Measurements from ENCODE around the gene ZNF579. TPM values are rescaled to one million over a fixed set of nuclear protein-coding genes. Genes with fewer than 3 reads are reported as not detected.

ZNF579 gene
- total RNA-seq, 2 experiments from 2014 or later = 6.1 to 11.1 TPM

GRCh38 chr19:55602104-55603001 lies 21.7 kb upstream of the ZNF579 start:
- H3K4me1 ChIP-seq (ENCODE audit: insufficient read depth, low read length, poor library complexity, severe bottlenecking) = peaks cover 44% of the 10 kb centered on the region
- H3K36me3 ChIP-seq (ENCODE audit: insufficient read depth, low read length) = peaks cover 11% of the 10 kb centered on the region; the same call in 1 of the 2 replicates
- BruUV-seq (replicated peaks) = no TSS peak
- H3K79me2 ChIP-seq (ENCODE audit: insufficient read depth, low read depth, low read length) = peaks cover 10% of the 10 kb centered on the region; the same call in 1 of the 2 replicates
- no peak for DNase-seq (ENCODE audit: low spot score)
- no peak overlapping the region for H2AFZ ChIP-seq (ENCODE audit: low read length)
- no peaks in the 10 kb centered on the region for H3K9me2 ChIP-seq (ENCODE audit: insufficient read depth, low read length)
- no peaks in the 10 kb centered on the region for H4K20me1 ChIP-seq (ENCODE audit: insufficient read depth, low read length)
- no peak overlapping the region for H3K27ac ChIP-seq (ENCODE audit: low read depth, low read length, poor library complexity, severe bottlenecking)
- ChIA-PET CTCF (ENCODE audit: unreplicated experiment) (no interaction called here), POLR2A (no interaction called here)
- intact Hi-C loops (cut with micrococcal nuclease; ENCODE audit: unreplicated experiment) = no loop called here
- TF ChIP-seq, protein P1, sequence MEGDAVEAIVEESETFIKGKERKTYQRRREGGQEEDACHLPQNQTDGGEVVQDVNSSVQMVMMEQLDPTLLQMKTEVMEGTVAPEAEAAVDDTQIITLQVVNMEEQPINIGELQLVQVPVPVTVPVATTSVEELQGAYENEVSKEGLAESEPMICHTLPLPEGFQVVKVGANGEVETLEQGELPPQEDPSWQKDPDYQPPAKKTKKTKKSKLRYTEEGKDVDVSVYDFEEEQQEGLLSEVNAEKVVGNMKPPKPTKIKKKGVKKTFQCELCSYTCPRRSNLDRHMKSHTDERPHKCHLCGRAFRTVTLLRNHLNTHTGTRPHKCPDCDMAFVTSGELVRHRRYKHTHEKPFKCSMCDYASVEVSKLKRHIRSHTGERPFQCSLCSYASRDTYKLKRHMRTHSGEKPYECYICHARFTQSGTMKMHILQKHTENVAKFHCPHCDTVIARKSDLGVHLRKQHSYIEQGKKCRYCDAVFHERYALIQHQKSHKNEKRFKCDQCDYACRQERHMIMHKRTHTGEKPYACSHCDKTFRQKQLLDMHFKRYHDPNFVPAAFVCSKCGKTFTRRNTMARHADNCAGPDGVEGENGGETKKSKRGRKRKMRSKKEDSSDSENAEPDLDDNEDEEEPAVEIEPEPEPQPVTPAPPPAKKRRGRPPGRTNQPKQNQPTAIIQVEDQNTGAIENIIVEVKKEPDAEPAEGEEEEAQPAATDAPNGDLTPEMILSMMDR (conservative IDR thresholded peaks at IDR 0.05; ENCODE audit: low read length) = no peak
- TF ChIP-seq EZH2phosphoT487 (IDR thresholded peaks at IDR 0.05; ENCODE audit: borderline replicate concordance, low read depth, low read length) = no peak
- H3K9me3 ChIP-seq (ENCODE audit: low read length) = no peaks in the 10 kb centered on the region
- H3K4me2 ChIP-seq (ENCODE audit: low read length) = no peak overlapping the region
- no peak overlapping the region for H3K4me3 ChIP-seq (ENCODE audit: low read depth, low read length, poor library complexity, severe bottlenecking)

DNA sequence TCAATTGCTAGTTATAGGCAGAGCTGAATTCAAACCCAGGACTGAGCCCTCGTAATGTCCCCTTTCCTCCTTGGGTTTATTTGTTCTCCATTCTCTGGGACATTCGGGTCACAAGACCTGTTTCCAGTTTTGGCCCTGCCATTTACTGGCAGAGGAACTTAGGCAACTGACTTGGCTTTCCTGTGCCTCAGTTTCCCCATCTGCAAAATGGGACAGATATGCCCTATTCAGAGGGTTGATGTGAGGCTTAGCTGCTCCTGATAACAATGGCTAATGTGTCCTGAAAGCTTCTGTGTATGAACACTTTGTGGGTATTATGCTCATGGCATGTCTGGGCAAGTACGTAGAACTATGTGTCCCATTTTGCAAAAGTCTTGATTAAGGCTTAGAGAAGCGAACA lies 20.4 kb upstream of the ZNF579 start:
- peak; percentile 27 for DNase-seq (ENCODE audit: low spot score)
- Histone ChIP-seq H3K4me1 (ENCODE audit: insufficient read depth, low read length, poor library complexity, severe bottlenecking) (peaks cover 36% of the 10 kb centered on the region), H3K27ac (ENCODE audit: low read depth, low read length, poor library complexity, severe bottlenecking) (peak overlapping the region; percentile 94), H3K79me2 (ENCODE audit: insufficient read depth, low read depth, low read length) (no peaks in the 10 kb centered on the region), H3K4me3 (ENCODE audit: low read depth, low read length, poor library complexity, severe bottlenecking) (peak overlapping the region; percentile 74), H3K4me2 (ENCODE audit: low read length) (peak overlapping the region; percentile 100), H3K36me3 (ENCODE audit: insufficient read depth, low read length) (peaks cover 8% of the 10 kb centered on the region), H2AFZ (ENCODE audit: low read length) (peak overlapping the region; percentile 48; the same call in 1 of the 2 replicates), H4K20me1 (ENCODE audit: insufficient read depth, low read length) (no peaks in the 10 kb centered on the region), H3K9me3 (ENCODE audit: low read length) (no peaks in the 10 kb centered on the region), H3K9me2 (ENCODE audit: insufficient read depth, low read length) (no peaks in the 10 kb centered on the region)
- CTCF ChIA-PET (ENCODE audit: unreplicated experiment) = no interaction called here
- intact Hi-C loops (cut with micrococcal nuclease; ENCODE audit: unreplicated experiment) = no loop called here
- BruUV-seq (replicated peaks) = TSS peak; percentile 57
- TF ChIP-seq EZH2phosphoT487 (IDR thresholded peaks at IDR 0.05; ENCODE audit: borderline replicate concordance, low read depth, low read length) = no peak
- TF ChIP-seq, protein P1 (conservative IDR thresholded peaks at IDR 0.05; ENCODE audit: low read length) = no peak
- POLR2A ChIA-PET = no interaction called here

DNA sequence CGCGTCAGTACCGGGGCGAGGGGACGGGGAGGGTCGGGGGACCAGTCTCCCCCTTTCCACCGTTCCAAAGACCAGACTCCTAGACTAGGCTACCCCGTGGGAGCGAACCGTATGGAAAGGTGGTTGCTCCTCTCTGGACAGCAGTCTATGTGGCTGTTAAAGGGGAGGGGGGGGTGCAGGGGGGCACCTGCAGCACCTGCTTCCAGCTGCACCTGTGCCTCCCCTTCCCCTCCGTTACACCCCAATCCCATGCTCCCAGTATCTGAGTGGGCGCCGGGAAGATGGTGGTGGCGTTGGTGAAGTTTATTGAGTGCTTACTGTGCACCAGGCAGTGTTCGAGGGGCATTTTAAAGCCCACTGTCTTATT lies 20.0 kb upstream of the ZNF579 start:
- H3K27ac ChIP-seq (ENCODE audit: low read depth, low read length, poor library complexity, severe bottlenecking) = peak overlapping the region; percentile 94
- DNase-seq (ENCODE audit: low spot score) = no peak
- H3K4me2 ChIP-seq (ENCODE audit: low read length) = peak overlapping the region; percentile 100
- peaks cover 13% of the 10 kb centered on the region for H3K36me3 ChIP-seq (ENCODE audit: insufficient read depth, low read length)
- no TSS peak for BruUV-seq (replicated peaks)
- H2AFZ ChIP-seq (ENCODE audit: low read length) = peak overlapping the region; percentile 48; the same call in 1 of the 2 replicates
- peaks cover 36% of the 10 kb centered on the region for H3K4me1 ChIP-seq (ENCODE audit: insufficient read depth, low read length, poor library complexity, severe bottlenecking)
- TF ChIP-seq, protein P1 (conservative IDR thresholded peaks at IDR 0.05; ENCODE audit: low read length) = no peak
- no peak for TF ChIP-seq EZH2phosphoT487 (IDR thresholded peaks at IDR 0.05; ENCODE audit: borderline replicate concordance, low read depth, low read length)
- no peaks in the 10 kb centered on the region for H3K9me2 ChIP-seq (ENCODE audit: insufficient read depth, low read length)
- no peaks in the 10 kb centered on the region for H4K20me1 ChIP-seq (ENCODE audit: insufficient read depth, low read length)
- no peaks in the 10 kb centered on the region for H3K9me3 ChIP-seq (ENCODE audit: low read length)
- ChIA-PET POLR2A (no interaction called here), CTCF (ENCODE audit: unreplicated experiment) (interaction anchor here (0.6 kb wide), 1 partner anchor 231 kb away, joined by 7 read pairs; no protein-coding TSS in a partner anchor)
- H3K4me3 ChIP-seq (ENCODE audit: low read depth, low read length, poor library complexity, severe bottlenecking) = peak overlapping the region; percentile 74
- intact Hi-C loops (cut with micrococcal nuclease; ENCODE audit: unreplicated experiment) = no loop called here
- H3K79me2 ChIP-seq (ENCODE audit: insufficient read depth, low read depth, low read length) = no peaks in the 10 kb centered on the region

All from OCI-LY7 (cell line).